ENCODE measurements around the gene KRT6A. TPM values are rescaled to one million over a fixed set of nuclear protein-coding genes. Genes with fewer than 3 reads are reported as not detected.

KRT6A gene
- polyA plus RNA-seq, 1 donor (not counting 4 experiments of a cell fraction or from before 2014, with no cell fraction given), result 12,338 TPM

- FAIRE-seq (peak; percentile 96), DNase-seq (ENCODE audit: low read depth, low spot score) (peak; percentile 88)
- H3K79me2 ChIP-seq (ENCODE audit: control insufficient read depth, insufficient read depth, low read length), result peaks cover 13% of the 10 kb centered on the region
- peaks cover 3 to 9% of the 10 kb centered on the region in 2 experiments for H3K36me3 ChIP-seq (ENCODE audit: control insufficient read depth in 2 of 2, extremely low read depth in 1 of 2, insufficient read depth in 2 of 2, low read length in 2 of 2)
- no peak overlapping the region for H2AFZ ChIP-seq (ENCODE audit: control insufficient read depth, low read length)
- peaks cover 13% of the 10 kb centered on the region for H4K20me1 ChIP-seq (ENCODE audit: control insufficient read depth, extremely low read depth, insufficient read depth, low read length)
- H3K9me1 ChIP-seq (ENCODE audit: control insufficient read depth, extremely low read depth, insufficient read depth, low read length), result no peaks in the 10 kb centered on the region
- dilution Hi-C loops (cut with MboI; ENCODE audit: extremely low pct_ligation_motif_present, low sequenced_read_pairs), result no loop called here
- peak overlapping the region; percentile 92 for H3K9ac ChIP-seq (ENCODE audit: control insufficient read depth, extremely low read depth, insufficient read depth, low read length)
- TF ChIP-seq EZH2 (IDR thresholded peaks at IDR 0.05; ENCODE audit: low read length) (no peak), CTCF (optimal IDR thresholded peaks at IDR 0.05 in 1 of 3, IDR thresholded peaks at IDR 0.05 in 1 of 3, conservative IDR thresholded peaks at IDR 0.05 in 1 of 3; ENCODE audit: extremely low read depth in 1 of 3, insufficient read depth in 2 of 3, low read length in 3 of 3) (no peak)
- H3K27ac ChIP-seq (ENCODE audit: control insufficient read depth, insufficient read depth, low read length), result peak overlapping the region; percentile 98
- no peaks in the 10 kb centered on the region for H3K27me3 ChIP-seq (ENCODE audit: control insufficient read depth, extremely low read depth, insufficient read depth, low read length)
- H3K9me3 ChIP-seq (ENCODE audit: control insufficient read depth, low read depth, low read length), result no peaks in the 10 kb centered on the region
- peak overlapping the region; percentile 96 for H3K4me2 ChIP-seq (ENCODE audit: control insufficient read depth, extremely low read depth, insufficient read depth, low read depth, low read length)
- H3K4me3 ChIP-seq (ENCODE audit: control insufficient read depth in 2 of 3, extremely low read depth in 1 of 3, insufficient read depth in 2 of 3, low read depth in 1 of 3, low read length in 3 of 3), result peak overlapping the region in 2 of 3 experiments; percentile 4 to 64
- H3K4me1 ChIP-seq (ENCODE audit: control insufficient read depth, extremely low read depth, insufficient read depth, low read length), result peaks cover 64% of the 10 kb centered on the region
Observed at GRCh38 chr12:52523824-52524223, 30.8 kb upstream of the KRT6A start.

- peak; percentile 99 for DNase-seq (ENCODE audit: low read depth, low spot score)
- TF ChIP-seq CTCF (optimal IDR thresholded peaks at IDR 0.05 in 1 of 3, IDR thresholded peaks at IDR 0.05 in 1 of 3, conservative IDR thresholded peaks at IDR 0.05 in 1 of 3; ENCODE audit: extremely low read depth in 1 of 3, insufficient read depth in 2 of 3, low read length in 3 of 3), result no peak
- no peak for TF ChIP-seq EZH2 (IDR thresholded peaks at IDR 0.05; ENCODE audit: low read length)
- Histone ChIP-seq H3K4me3 (ENCODE audit: control insufficient read depth in 2 of 3, extremely low read depth in 1 of 3, insufficient read depth in 2 of 3, low read depth in 1 of 3, low read length in 3 of 3) (peak overlapping the region; percentile 30 to 66 (median 64)), H3K4me2 (ENCODE audit: control insufficient read depth, extremely low read depth, insufficient read depth, low read depth, low read length) (peak overlapping the region; percentile 96), H3K27me3 (ENCODE audit: control insufficient read depth, extremely low read depth, insufficient read depth, low read length) (no peaks in the 10 kb centered on the region), H3K9me3 (ENCODE audit: control insufficient read depth, low read depth, low read length) (no peaks in the 10 kb centered on the region), H2AFZ (ENCODE audit: control insufficient read depth, low read length) (no peak overlapping the region), H3K79me2 (ENCODE audit: control insufficient read depth, insufficient read depth, low read length) (peaks cover 21% of the 10 kb centered on the region), H3K36me3 (ENCODE audit: control insufficient read depth in 2 of 2, extremely low read depth in 1 of 2, insufficient read depth in 2 of 2, low read length in 2 of 2) (peaks cover 10 to 22% of the 10 kb centered on the region in 2 experiments), H3K9me1 (ENCODE audit: control insufficient read depth, extremely low read depth, insufficient read depth, low read length) (no peaks in the 10 kb centered on the region), H3K9ac (ENCODE audit: control insufficient read depth, extremely low read depth, insufficient read depth, low read length) (peak overlapping the region; percentile 92), H3K4me1 (ENCODE audit: control insufficient read depth, extremely low read depth, insufficient read depth, low read length) (peaks cover 71% of the 10 kb centered on the region), H4K20me1 (ENCODE audit: control insufficient read depth, extremely low read depth, insufficient read depth, low read length) (peaks cover 27% of the 10 kb centered on the region), H3K27ac (ENCODE audit: control insufficient read depth, insufficient read depth, low read length) (peak overlapping the region; percentile 98)
- peak; percentile 99 for FAIRE-seq
- dilution Hi-C loops (cut with MboI; ENCODE audit: extremely low pct_ligation_motif_present, low sequenced_read_pairs), result no loop called here
Observed at GRCh38 chr12:52522346-52523011, 29.4 kb upstream of the KRT6A start.

Measured in keratinocyte (primary cell).